Measurements from ENCODE around the gene LAMC3.

LAMC3 gene

DNA sequence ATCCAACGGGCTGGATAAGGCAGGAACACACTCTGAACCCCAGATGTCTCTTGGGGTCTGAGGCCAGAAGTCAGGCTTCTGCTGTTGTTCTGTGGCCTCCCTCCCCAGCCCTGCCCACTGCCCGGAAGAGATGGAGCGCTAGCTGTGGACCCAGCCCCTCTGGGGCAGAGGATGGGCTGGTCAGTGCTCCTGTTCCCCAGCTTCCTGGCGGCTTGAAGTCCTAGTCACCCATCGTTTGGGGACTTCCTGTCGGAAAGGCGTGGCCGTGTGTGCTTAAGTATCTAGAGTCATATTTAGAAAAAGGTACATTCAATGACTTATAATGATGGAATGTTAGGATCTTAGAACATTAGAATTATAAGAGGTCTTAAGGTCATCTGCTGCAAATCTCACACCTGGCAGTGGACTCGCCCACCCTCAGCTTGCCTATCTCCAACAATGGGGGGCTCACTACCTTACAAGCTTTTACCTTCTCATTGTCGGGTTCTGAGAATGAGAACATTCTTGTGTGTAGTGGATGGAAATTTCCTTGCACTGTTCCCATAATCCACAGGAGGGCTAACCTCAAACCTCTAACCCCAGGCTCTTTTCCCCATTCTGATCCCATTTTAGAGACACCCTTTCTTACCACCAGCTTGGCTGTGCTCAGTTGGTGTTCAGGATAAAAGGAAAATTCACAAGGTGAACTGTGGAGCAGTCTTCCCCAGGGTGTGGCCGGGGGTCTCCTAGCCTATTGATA lies 74.0 kb downstream of the LAMC3 start:
- DNase-seq (ENCODE audit: insufficient read length) (no peak), FAIRE-seq (no peak)
- TF ChIP-seq POLR2AphosphoS5 (IDR thresholded peaks at IDR 0.05; ENCODE audit: low read depth, low read length) (no peak), TAF1 (IDR thresholded peaks at IDR 0.05; ENCODE audit: borderline replicate concordance, low read depth, low read length) (no peak), POLR2A (IDR thresholded peaks at IDR 0.05; ENCODE audit: low read depth, low read length) (no peak)

DNA sequence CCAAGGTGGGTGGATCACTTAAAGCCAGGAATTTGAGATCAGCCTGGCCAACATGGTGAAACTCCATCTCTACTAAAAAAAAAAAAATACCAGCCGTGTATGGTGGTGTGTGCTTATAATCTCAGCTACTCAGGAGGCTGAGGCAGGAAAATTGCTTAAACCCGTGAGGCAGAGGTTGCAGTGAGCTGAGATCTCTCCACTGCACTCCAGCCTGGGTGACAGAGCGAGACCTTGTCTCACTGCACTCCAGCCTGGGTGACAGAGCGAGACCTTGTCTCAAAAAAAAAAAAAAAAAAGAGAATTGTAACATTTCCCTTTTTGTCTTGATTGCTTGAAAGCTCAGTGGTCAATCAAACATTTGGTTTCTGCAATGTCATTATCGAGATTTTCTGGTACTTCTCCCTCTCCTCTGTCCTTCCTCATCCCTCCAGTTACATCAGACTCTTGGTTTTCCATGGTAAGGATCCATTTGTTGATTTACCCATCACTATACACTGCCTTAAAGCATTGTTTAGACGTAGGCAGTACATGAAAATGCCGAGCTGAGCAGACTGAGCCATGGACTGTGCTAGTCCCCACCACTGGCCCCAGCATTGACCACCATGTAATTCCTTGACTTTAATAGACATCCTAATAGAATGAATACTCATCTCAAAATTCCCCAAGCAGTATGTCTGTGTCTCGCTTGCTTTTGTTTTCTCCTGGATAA lies 75.8 kb downstream of the LAMC3 start:
- TF ChIP-seq TAF1 (IDR thresholded peaks at IDR 0.05; ENCODE audit: borderline replicate concordance, low read depth, low read length) (no peak), POLR2A (IDR thresholded peaks at IDR 0.05; ENCODE audit: low read depth, low read length) (no peak), POLR2AphosphoS5 (IDR thresholded peaks at IDR 0.05; ENCODE audit: low read depth, low read length) (no peak)
- no peak for FAIRE-seq
- no peak for DNase-seq (ENCODE audit: insufficient read length)

DNA sequence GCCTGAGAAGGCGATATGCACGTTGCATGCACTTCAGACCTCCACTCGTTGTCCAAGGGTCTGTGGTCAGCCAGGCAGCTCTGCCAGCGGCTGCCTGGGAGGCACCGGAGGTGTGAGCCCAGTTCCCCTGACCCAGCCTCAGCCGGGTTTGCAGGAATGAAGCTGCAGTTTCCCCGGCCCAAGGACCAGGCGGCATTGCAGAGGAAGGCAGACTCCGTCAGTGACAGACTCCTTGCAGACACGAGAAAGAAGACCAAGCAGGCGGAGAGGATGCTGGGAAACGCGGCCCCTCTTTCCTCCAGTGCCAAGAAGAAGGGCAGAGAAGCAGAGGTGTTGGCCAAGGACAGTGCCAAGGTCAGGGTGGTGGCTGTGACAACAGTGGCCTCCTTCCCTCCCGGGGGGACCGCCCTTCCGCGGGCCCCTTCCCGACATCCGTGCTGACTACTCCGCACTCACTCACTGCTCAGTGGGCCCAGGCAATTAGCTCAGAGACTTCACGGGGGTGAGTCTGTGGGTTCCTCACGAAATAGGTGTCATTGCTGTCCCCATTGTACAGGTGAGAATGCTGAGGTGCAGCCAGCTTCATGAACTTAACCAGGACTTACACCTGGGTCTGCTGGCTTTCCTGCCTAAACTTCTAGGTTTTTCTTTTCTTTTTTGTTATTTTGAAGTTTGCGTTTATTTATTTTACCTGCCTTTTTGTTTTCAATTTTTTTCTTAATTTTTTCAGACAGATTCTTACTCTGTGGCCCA lies 76.6 kb downstream of the LAMC3 start:
- no peak for FAIRE-seq
- no peak for TF ChIP-seq POLR2A (IDR thresholded peaks at IDR 0.05; ENCODE audit: low read depth, low read length)
- TF ChIP-seq TAF1 (IDR thresholded peaks at IDR 0.05; ENCODE audit: borderline replicate concordance, low read depth, low read length): no peak
- TF ChIP-seq POLR2AphosphoS5 (IDR thresholded peaks at IDR 0.05; ENCODE audit: low read depth, low read length): no peak
- no peak for DNase-seq (ENCODE audit: insufficient read length)

DNA sequence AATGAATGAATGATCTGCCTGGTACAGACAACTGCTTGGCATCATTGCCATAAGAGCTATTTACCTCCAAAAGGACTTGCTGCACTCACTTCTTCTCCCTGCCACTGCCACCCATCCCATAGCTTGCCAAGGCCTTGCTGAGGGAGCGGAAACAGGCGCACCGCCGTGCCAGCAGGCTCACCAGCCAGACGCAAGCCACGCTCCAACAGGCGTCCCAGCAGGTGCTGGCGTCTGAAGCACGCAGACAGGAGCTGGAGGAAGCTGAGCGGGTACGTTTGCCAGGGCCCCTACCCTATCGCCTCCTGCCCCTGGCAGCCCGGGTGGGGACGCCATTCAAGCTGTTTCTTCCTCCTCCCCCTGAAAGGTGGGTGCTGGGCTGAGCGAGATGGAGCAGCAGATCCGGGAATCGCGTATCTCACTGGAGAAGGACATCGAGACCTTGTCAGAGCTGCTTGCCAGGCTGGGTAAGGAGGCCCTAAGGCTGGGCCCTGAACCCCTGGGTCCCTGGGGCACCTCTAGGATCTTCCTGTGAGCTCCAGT lies 78.5 kb downstream of the LAMC3 start:
- no peak for TF ChIP-seq POLR2A (IDR thresholded peaks at IDR 0.05; ENCODE audit: low read depth, low read length)
- no peak for TF ChIP-seq POLR2AphosphoS5 (IDR thresholded peaks at IDR 0.05; ENCODE audit: low read depth, low read length)
- no peak for TF ChIP-seq TAF1 (IDR thresholded peaks at IDR 0.05; ENCODE audit: borderline replicate concordance, low read depth, low read length)
- DNase-seq (ENCODE audit: insufficient read length) (no peak), FAIRE-seq (no peak)

DNA sequence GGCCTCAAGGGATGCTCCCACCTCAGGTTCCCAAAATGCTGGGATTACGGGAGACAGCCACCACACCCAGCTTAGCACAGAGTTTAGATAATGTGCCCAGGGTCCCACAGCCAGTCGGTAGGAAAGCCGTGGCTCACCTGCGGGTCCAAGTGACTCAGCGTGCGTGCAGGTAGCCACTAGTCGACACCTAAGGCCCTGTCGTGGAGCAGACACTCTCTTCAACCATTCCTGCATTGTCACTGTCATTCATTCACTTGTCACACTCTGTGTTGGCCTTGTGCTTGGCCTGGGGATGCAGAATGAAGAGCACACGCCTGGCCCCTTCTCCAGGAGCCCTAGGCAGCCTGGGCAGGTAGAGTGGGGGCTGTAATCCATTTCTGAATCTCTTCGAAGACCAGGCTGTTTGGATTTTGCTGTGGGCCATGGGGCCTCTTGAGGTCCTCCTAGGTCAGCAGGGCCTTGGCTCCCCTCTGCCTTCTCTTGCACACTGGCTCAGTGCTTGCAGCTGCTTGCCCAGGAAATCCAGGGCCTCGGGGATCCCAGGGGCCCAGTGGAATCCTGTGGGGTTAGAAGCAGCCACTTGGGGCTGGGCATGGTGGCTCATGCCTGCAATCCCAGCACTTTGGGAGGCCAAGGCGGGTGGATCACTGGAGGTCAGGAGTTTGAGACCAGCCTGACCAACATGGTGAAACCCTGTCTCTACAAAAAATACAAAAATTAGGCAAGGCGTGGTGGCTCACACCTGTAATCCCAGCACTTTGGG lies 81.2 kb downstream of the LAMC3 start:
- FAIRE-seq: no peak
- no peak for DNase-seq (ENCODE audit: insufficient read length)
- TF ChIP-seq POLR2AphosphoS5 (IDR thresholded peaks at IDR 0.05; ENCODE audit: low read depth, low read length) (no peak), TAF1 (IDR thresholded peaks at IDR 0.05; ENCODE audit: borderline replicate concordance, low read depth, low read length) (no peak), POLR2A (IDR thresholded peaks at IDR 0.05; ENCODE audit: low read depth, low read length) (no peak)

DNA sequence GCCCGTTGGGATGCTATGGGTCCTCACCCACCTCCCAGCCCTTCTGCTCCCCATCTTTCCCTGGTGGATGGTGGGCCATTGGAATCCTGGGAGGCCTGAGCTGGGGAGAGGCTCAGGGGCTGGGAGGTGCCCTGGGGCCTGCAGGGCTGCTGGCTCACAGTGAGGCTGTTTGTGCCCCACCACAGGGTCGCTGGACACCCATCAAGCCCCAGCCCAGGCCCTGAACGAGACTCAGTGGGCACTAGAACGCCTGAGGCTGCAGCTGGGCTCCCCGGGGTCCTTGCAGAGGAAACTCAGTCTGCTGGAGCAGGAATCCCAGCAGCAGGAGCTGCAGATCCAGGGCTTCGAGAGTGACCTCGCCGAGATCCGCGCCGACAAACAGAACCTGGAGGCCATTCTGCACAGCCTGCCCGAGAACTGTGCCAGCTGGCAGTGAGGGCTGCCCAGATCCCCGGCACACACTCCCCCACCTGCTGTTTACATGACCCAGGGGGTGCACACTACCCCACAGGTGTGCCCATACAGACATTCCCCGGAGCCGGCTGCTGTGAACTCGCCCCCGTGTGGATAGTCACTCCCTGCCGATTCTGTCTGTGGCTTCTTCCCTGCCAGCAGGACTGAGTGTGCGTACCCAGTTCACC lies 82.5 kb downstream of the LAMC3 start:
- FAIRE-seq: no peak
- TF ChIP-seq TAF1 (IDR thresholded peaks at IDR 0.05; ENCODE audit: borderline replicate concordance, low read depth, low read length): no peak
- TF ChIP-seq POLR2A (IDR thresholded peaks at IDR 0.05; ENCODE audit: low read depth, low read length): no peak
- TF ChIP-seq POLR2AphosphoS5 (IDR thresholded peaks at IDR 0.05; ENCODE audit: low read depth, low read length): no peak
- DNase-seq (ENCODE audit: insufficient read length): no peak

DNA sequence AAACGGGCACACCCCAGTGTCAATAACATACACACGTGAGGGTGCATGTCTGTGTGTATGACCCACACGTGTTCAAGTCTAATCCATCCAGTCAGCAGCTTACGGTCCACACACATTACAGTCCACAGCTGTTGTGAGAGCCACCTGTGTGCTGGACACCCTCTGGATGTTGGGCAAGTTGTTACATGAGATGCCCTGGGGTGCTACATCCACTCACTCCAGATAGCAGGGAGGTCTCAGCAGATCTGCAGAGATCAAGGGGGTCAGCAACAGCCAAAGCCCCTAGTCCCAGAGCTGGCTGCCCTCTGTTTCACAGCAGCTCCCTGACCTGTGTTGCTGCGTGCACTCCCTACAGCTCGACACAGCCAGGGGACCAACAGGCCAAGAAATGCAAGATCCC lies 83.1 kb downstream of the LAMC3 start:
- TF ChIP-seq TAF1 (IDR thresholded peaks at IDR 0.05; ENCODE audit: borderline replicate concordance, low read depth, low read length) (no peak), POLR2A (IDR thresholded peaks at IDR 0.05; ENCODE audit: low read depth, low read length) (no peak), POLR2AphosphoS5 (IDR thresholded peaks at IDR 0.05; ENCODE audit: low read depth, low read length) (no peak)
- no peak for FAIRE-seq
- no peak for DNase-seq (ENCODE audit: insufficient read length)

DNA sequence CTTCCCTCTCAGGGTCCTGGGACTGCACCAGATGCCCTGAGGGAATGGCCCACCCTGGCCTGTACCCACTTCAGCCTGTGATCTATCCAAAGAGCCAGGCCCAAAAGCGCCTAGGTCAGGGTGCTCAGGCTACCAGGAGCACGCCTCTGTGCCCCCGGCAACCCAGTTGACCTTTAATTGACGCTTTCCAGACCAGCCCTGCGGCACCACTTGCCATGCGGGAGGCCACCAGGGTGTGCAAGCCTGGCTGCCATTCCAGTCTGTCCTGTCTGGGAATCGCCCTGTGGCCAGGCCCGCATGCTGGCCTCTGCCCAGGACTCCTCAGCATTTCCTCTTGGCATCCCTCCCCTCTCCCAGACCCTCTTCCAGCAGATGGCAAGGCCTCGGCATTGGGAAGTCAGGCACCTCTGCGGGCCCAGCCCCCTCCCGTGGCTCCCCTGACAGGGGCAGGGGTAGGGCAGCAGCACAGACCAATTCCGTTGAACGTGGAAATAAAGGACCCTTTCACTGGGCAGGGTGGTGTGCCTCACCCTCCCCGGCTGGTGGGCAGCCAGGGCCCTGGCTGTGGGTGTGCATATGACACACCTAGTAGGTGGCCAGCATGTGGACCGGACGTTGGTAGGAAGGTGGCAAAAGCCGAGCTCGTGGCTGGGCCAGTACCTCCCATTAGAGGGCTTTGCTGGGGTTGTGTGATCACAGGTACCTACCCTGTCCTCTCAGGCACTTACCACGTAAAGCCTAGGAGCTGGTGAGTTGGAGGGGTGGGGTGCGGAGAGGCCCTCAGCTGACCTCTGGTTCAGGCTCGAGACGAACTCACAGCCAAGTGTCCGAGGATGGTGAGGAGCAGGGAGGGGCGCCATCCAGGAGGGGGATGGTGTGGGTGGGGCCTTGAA lies 83.8 kb downstream of the LAMC3 start:
- TF ChIP-seq POLR2A (IDR thresholded peaks at IDR 0.05; ENCODE audit: low read depth, low read length) (no peak), TAF1 (IDR thresholded peaks at IDR 0.05; ENCODE audit: borderline replicate concordance, low read depth, low read length) (no peak), POLR2AphosphoS5 (IDR thresholded peaks at IDR 0.05; ENCODE audit: low read depth, low read length) (no peak)
- FAIRE-seq: no peak

DNA sequence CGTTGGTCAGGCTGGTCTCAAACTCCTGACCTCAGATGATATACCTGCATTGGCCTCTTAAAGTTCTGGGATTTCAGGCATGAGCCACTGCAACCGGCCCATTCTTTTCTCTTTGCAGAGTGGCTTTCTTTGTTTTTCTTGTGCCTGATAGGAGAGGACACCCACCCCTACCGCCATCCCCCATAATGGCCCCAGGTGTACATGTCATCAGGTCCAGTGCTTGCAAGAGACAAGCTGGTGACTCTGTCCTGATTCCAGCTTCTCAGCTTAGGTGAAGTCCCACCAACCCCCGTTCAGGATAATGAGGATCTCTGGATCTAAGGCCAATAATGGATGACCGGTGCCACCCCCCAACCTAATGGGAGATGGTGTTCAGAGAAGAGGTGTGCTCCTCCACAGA lies 85.0 kb downstream of the LAMC3 start:
- FAIRE-seq (no peak), DNase-seq (ENCODE audit: insufficient read length) (no peak)
- TF ChIP-seq POLR2AphosphoS5 (IDR thresholded peaks at IDR 0.05; ENCODE audit: low read depth, low read length) (no peak), POLR2A (IDR thresholded peaks at IDR 0.05; ENCODE audit: low read depth, low read length) (no peak), TAF1 (IDR thresholded peaks at IDR 0.05; ENCODE audit: borderline replicate concordance, low read depth, low read length) (no peak)

More for the DNA sequence above, 83.8 kb downstream of the LAMC3 start:
- no peak for DNase-seq (ENCODE audit: insufficient read length)

All from GM12892 (cell line).